Smooth muscle cell of the brain vasculature (primary cell): ENCODE measurements around the gene ZNF830.
A peak's percentile ranks its signal among the peaks of the same experiment; 100 is the strongest.
"Not testable (repeated sequence)": the region's sequence is repeated elsewhere in the genome, so short reads cannot be mapped to it uniquely, and the experiment has no call there.

Source experiments
- DNase-seq: peaks from one replicate; pipeline ENCODE4 v3.0.0-alpha.2; 2012; ENCODE audit warnings: low read depth, low spot score

The ZNF830 gene

GRCh38 chr17:34990921-34991365, 29.6 kb downstream of the ZNF830 start:
- no peak for DNase-seq

- DNase-seq = no peak
Measured at GRCh38 chr17:34991606-34992005, 30.3 kb downstream of the ZNF830 start.

GRCh38 chr17:34993031-34993430, 31.7 kb downstream of the ZNF830 start:
- DNase-seq = no peak

GRCh38 chr17:34996422-34997285, 35.3 kb downstream of the ZNF830 start:
- DNase-seq = no peak

GRCh38 chr17:34997355-34997862, 36.1 kb downstream of the ZNF830 start:
- peak; percentile 20 for DNase-seq

- DNase-seq = peak; percentile 29
Measured at GRCh38 chr17:34998205-34998604, 36.9 kb downstream of the ZNF830 start.

- DNase-seq = no peak
Measured at GRCh38 chr17:34999456-34999855, 38.1 kb downstream of the ZNF830 start.

- not testable (repeated sequence) for DNase-seq
Measured at GRCh38 chr17:35000965-35001364, 39.6 kb downstream of the ZNF830 start.

- no peak for DNase-seq
Measured at GRCh38 chr17:35001549-35001948, 40.2 kb downstream of the ZNF830 start.

GRCh38 chr17:35002876-35003551, 41.7 kb downstream of the ZNF830 start:
- DNase-seq = no peak

GRCh38 chr17:35003778-35004177, 42.4 kb downstream of the ZNF830 start:
- no peak for DNase-seq

GRCh38 chr17:35006345-35006744, 45.0 kb downstream of the ZNF830 start:
- DNase-seq = no peak

- DNase-seq = no peak
Measured at GRCh38 chr17:35006961-35007360, 45.6 kb downstream of the ZNF830 start.

GRCh38 chr17:35010093-35010492, 48.8 kb downstream of the ZNF830 start:
- DNase-seq = no peak

GRCh38 chr17:35011671-35012216, 50.4 kb downstream of the ZNF830 start:
- DNase-seq = no peak
